ENCODE measurements around the gene STK11IP.

DNA sequence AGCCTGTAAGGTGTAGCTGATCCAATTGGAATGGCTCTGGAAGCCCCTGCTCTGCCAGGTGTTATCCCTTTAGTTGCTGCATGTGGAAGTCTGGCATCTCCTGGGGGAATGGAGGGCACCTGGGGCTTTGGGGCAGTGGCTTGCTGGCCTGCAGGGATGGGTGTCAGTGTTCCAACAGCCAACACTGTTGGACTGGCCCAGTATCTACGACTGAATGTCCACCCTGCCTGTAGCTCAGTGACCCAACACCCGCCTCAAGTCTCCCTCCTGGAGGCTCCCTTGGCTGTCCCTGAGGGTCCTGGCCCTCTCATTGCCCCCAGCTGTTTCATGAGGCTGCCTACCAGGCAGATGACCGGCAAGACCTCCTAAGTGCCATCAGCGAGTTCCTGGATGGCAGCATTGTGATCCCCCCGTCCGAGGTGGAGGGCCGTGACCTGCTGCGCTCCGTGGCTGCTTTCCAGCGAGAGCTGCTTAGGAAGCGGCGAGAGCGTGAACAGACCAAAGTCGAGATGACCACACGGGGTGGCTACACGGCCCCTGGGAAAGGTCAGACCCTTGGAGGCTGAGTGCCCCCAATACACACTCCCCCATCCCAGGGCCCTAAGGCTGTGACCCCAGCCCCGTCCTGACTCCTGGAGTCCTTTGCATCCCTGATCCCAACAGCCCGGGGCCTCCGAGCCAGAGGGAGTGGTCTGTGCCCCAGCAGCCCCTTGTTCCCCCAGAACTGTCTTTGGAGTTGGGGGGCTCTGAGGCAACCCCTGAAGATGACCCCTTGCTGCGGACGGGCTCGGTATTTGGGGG is 37.5 kb downstream of the STK11IP start:
- TF ChIP-seq POLR2AphosphoS5 (IDR thresholded peaks at IDR 0.05) = no peak
- TF ChIP-seq, protein P1, sequence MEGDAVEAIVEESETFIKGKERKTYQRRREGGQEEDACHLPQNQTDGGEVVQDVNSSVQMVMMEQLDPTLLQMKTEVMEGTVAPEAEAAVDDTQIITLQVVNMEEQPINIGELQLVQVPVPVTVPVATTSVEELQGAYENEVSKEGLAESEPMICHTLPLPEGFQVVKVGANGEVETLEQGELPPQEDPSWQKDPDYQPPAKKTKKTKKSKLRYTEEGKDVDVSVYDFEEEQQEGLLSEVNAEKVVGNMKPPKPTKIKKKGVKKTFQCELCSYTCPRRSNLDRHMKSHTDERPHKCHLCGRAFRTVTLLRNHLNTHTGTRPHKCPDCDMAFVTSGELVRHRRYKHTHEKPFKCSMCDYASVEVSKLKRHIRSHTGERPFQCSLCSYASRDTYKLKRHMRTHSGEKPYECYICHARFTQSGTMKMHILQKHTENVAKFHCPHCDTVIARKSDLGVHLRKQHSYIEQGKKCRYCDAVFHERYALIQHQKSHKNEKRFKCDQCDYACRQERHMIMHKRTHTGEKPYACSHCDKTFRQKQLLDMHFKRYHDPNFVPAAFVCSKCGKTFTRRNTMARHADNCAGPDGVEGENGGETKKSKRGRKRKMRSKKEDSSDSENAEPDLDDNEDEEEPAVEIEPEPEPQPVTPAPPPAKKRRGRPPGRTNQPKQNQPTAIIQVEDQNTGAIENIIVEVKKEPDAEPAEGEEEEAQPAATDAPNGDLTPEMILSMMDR (IDR thresholded peaks at IDR 0.05; ENCODE audit: poor library complexity, severe bottlenecking) = no peak
